ENCODE measurements around the gene AURKAIP1. TPM values are rescaled to one million over a fixed set of nuclear protein-coding genes. Genes with fewer than 3 reads are reported as not detected.
A peak's percentile ranks its signal among the peaks of the same experiment; 100 is the strongest.

AURKAIP1 gene
- polyA plus RNA-seq, 2 of the 4 experiments (the other 2 are of a cell fraction): 62.0 to 102 TPM

DNA sequence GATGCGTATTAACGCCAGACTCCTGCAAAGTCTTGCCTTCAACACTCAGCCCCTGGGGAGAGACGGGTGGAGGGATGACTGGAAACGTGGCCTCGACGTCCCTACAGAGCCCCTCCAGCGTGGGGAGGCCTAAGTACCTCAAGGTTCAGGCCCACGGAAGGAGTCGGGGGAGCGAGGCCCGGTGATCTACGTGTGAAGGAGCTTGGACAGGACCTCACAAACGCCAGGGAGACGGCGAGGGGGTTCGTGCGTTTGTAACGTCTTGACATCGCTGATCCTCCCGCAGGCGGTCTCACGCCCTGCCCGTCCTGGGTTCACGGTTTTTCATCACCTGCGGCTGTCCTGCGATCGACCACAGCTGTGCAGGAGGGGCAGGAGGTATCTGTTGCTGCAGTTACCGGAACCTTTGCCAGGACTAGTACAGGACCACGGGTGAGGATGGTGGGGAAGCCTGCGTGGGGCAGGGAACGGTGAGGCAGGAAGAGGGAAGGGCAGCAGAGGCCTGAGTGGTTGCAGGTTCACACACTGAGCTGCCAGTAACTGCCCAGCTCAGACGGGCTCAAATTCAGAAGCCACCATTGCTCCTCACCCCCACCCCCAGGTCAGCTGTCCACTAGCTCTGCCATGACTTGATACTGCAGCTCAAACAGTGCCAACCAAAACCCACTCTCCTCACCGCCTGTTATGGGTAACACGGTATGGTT is 25.0 kb upstream of the AURKAIP1 start (continued):
- no peak for TF ChIP-seq BHLHE40 (IDR thresholded peaks at IDR 0.05; ENCODE audit: low read depth, low read length)
- peak; percentile 13; the same call in 1 of the 2 replicates for TF ChIP-seq POLR2A (IDR thresholded peaks at IDR 0.05; ENCODE audit: low read length)

DNA sequence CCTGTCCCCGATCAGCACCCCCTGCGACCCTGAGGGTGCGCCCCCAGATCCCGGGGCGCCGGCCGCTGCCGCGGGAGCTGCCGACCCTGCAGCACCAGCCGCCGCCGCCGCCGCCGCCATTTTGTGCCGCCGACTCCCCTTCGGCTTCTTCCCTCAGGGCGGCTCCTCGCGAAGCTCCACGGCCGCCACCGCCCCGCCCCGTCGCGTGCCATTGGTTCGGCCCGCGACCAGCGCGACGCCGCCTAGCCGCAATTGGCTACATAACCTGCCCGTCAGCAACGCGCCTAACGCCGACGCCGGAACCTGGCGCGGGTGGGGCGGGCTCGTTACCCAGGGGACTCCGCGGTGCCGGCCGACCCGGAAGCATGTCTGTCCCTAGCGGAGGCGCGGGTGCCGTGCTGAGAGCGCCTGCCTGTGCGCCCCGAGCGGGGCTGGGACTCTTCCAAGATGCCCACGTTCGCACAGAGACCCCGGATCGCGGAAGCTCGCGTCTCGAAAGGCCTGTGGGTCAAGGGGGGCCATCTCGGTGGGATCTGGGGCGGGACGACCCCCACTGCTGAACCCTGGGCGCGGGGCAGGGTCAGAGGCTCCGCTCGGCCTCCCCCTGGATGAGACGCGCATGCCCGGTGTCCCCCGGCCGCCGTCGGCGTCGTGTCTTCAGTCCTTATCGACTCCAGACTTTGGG is 24.3 kb upstream of the AURKAIP1 start, which contains the start of gene CCNL2:
Gene CCNL2, minus strand, starts transcription at position 149 of the 685 bp plus-strand sequence. Its CDS starts 29 bp downstream, at position 120.
- peaks cover 29% of the 10 kb centered on the region for H3K4me1 ChIP-seq
- WGBS (ENCODE audit: missing lambda C conversion rate): 0% methylated on average over 10 of the region's 86 CpGs
- FAIRE-seq: no peak
- peak within 1 kb of the TSS; percentile 93 to 99 for H3K27ac ChIP-seq
- POLR2A ChIA-PET: interaction anchor here (0.7 to 1.7 kb wide), 11 partner anchors 8 to 106 kb away, joined by 3 to 20 read pairs (median 3); partner anchors contain the start of gene AURKAIP1
- peak within 1 kb of the TSS; percentile 80 for H3K4me2 ChIP-seq
- peak within 1 kb of the TSS; percentile 96 for H3K4me3 ChIP-seq
- peak; percentile 83 to 97 for DNase-seq (ENCODE audit: low read depth in 1 of 2, low spot score in 1 of 2)
- no peaks in the 10 kb centered on the region for H3K9me3 ChIP-seq
- peak; percentile 95 to 96 for ATAC-seq
- CTCF ChIA-PET: interaction anchor here (1.2 to 3.6 kb wide), 6 partner anchors 9 to 106 kb away, joined by 3 to 14 read pairs (median 8); no protein-coding TSS in a partner anchor
- TF ChIP-seq BHLHE40 (IDR thresholded peaks at IDR 0.05; ENCODE audit: low read depth, low read length): 0 out of 2 replicates have a peak, but pooled peaks have one; percentile 22
- peak; percentile 58 to 59; a peak in 4 of 5 replicates for TF ChIP-seq JUN (IDR thresholded peaks at IDR 0.05)
- TF ChIP-seq CBX8 (IDR thresholded peaks at IDR 0.05): no peak
- no peak for TF ChIP-seq NR3C1 (IDR thresholded peaks at IDR 0.05)
- TF ChIP-seq, protein P1, sequence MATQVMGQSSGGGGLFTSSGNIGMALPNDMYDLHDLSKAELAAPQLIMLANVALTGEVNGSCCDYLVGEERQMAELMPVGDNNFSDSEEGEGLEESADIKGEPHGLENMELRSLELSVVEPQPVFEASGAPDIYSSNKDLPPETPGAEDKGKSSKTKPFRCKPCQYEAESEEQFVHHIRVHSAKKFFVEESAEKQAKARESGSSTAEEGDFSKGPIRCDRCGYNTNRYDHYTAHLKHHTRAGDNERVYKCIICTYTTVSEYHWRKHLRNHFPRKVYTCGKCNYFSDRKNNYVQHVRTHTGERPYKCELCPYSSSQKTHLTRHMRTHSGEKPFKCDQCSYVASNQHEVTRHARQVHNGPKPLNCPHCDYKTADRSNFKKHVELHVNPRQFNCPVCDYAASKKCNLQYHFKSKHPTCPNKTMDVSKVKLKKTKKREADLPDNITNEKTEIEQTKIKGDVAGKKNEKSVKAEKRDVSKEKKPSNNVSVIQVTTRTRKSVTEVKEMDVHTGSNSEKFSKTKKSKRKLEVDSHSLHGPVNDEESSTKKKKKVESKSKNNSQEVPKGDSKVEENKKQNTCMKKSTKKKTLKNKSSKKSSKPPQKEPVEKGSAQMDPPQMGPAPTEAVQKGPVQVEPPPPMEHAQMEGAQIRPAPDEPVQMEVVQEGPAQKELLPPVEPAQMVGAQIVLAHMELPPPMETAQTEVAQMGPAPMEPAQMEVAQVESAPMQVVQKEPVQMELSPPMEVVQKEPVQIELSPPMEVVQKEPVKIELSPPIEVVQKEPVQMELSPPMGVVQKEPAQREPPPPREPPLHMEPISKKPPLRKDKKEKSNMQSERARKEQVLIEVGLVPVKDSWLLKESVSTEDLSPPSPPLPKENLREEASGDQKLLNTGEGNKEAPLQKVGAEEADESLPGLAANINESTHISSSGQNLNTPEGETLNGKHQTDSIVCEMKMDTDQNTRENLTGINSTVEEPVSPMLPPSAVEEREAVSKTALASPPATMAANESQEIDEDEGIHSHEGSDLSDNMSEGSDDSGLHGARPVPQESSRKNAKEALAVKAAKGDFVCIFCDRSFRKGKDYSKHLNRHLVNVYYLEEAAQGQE (IDR thresholded peaks at IDR 0.05): peak; percentile 43; the same call in 1 of the 2 replicates
- TF ChIP-seq EP300 (IDR thresholded peaks at IDR 0.05): no peak
- TF ChIP-seq RFX5 (IDR thresholded peaks at IDR 0.05): no peak
- peak; percentile 23; the same call in 1 of the 2 replicates for TF ChIP-seq PHF8 (IDR thresholded peaks at IDR 0.05; ENCODE audit: borderline replicate concordance, low read depth)
- no peak for TF ChIP-seq CEBPB (IDR thresholded peaks at IDR 0.05)
- TF ChIP-seq, protein P2, sequence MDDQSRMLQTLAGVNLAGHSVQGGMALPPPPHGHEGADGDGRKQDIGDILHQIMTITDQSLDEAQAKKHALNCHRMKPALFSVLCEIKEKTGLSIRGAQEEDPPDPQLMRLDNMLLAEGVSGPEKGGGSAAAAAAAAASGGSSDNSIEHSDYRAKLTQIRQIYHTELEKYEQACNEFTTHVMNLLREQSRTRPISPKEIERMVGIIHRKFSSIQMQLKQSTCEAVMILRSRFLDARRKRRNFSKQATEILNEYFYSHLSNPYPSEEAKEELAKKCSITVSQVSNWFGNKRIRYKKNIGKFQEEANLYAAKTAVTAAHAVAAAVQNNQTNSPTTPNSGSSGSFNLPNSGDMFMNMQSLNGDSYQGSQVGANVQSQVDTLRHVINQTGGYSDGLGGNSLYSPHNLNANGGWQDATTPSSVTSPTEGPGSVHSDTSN (IDR thresholded peaks at IDR 0.05): peak; percentile 96
- TF ChIP-seq, protein P3, sequence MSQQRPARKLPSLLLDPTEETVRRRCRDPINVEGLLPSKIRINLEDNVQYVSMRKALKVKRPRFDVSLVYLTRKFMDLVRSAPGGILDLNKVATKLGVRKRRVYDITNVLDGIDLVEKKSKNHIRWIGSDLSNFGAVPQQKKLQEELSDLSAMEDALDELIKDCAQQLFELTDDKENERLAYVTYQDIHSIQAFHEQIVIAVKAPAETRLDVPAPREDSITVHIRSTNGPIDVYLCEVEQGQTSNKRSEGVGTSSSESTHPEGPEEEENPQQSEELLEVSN (IDR thresholded peaks at IDR 0.05; ENCODE audit: borderline replicate concordance, low read depth): peak; percentile 47; the same call in 1 of the 2 replicates
- TF ChIP-seq RARB (CRISPR knock-in tag; IDR thresholded peaks at IDR 0.05): no peak
- TF ChIP-seq, protein P4, sequence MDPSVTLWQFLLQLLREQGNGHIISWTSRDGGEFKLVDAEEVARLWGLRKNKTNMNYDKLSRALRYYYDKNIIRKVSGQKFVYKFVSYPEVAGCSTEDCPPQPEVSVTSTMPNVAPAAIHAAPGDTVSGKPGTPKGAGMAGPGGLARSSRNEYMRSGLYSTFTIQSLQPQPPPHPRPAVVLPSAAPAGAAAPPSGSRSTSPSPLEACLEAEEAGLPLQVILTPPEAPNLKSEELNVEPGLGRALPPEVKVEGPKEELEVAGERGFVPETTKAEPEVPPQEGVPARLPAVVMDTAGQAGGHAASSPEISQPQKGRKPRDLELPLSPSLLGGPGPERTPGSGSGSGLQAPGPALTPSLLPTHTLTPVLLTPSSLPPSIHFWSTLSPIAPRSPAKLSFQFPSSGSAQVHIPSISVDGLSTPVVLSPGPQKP (IDR thresholded peaks at IDR 0.05; ENCODE audit: low read depth, low read length): no peak
- no peak for TF ChIP-seq MAFK (IDR thresholded peaks at IDR 0.05; ENCODE audit: partially characterized antibody)
- TF ChIP-seq, protein P5, sequence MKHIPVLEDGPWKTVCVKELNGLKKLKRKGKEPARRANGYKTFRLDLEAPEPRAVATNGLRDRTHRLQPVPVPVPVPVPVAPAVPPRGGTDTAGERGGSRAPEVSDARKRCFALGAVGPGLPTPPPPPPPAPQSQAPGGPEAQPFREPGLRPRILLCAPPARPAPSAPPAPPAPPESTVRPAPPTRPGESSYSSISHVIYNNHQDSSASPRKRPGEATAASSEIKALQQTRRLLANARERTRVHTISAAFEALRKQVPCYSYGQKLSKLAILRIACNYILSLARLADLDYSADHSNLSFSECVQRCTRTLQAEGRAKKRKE (CRISPR knock-in tag; IDR thresholded peaks at IDR 0.05; ENCODE audit: low read depth): no peak
- no peak for TF ChIP-seq FOSB (CRISPR knock-in tag; IDR thresholded peaks at IDR 0.05)
- TF ChIP-seq KDM5A (IDR thresholded peaks at IDR 0.05): peak; percentile 33; the same call in 1 of the 2 replicates
- peak; percentile 60 for TF ChIP-seq POLR2A (IDR thresholded peaks at IDR 0.05; ENCODE audit: low read length)
- TF ChIP-seq, protein P6, sequence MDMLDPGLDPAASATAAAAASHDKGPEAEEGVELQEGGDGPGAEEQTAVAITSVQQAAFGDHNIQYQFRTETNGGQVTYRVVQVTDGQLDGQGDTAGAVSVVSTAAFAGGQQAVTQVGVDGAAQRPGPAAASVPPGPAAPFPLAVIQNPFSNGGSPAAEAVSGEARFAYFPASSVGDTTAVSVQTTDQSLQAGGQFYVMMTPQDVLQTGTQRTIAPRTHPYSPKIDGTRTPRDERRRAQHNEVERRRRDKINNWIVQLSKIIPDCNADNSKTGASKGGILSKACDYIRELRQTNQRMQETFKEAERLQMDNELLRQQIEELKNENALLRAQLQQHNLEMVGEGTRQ (IDR thresholded peaks at IDR 0.05): no peak
- TF ChIP-seq, protein P7, sequence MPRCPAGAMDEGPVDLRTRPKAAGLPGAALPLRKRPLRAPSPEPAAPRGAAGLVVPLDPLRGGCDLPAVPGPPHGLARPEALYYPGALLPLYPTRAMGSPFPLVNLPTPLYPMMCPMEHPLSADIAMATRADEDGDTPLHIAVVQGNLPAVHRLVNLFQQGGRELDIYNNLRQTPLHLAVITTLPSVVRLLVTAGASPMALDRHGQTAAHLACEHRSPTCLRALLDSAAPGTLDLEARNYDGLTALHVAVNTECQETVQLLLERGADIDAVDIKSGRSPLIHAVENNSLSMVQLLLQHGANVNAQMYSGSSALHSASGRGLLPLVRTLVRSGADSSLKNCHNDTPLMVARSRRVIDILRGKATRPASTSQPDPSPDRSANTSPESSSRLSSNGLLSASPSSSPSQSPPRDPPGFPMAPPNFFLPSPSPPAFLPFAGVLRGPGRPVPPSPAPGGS (IDR thresholded peaks at IDR 0.05): peak; percentile 49; the same call in 1 of the 3 replicates
- TF ChIP-seq HDAC2 (IDR thresholded peaks at IDR 0.05): no peak
- TF ChIP-seq, protein P8, sequence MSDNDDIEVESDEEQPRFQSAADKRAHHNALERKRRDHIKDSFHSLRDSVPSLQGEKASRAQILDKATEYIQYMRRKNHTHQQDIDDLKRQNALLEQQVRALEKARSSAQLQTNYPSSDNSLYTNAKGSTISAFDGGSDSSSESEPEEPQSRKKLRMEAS (IDR thresholded peaks at IDR 0.05): peak; percentile 74
- TF ChIP-seq RNF2 (IDR thresholded peaks at IDR 0.05; ENCODE audit: borderline replicate concordance, low read depth): no peak
- no peak for TF ChIP-seq ZNF302 (CRISPR knock-in tag; IDR thresholded peaks at IDR 0.05)
